H1 (cell line): ENCODE data around the gene REPIN1. TPM values are rescaled to one million over a fixed set of nuclear protein-coding genes. Genes with fewer than 3 reads are reported as not detected.

Experiments used
- CBX5 ChIP-seq: fragments of 300-800, 300-1000 bp; sonication (generic); IDR thresholded peaks from 2 replicates; pipeline ENCODE4 v1.7.1; 2016; ENCODE audit warnings: antibody characterized with exemption, low read length, low read depth
- EP300 ChIP-seq, 2 experiments: IDR thresholded peaks; 1 replicate in 1 of 2; 2 replicates in 1 of 2; pipeline ENCODE4 v1.6.1; 2011 to 2012; ENCODE audit warnings: low read depth in 2 of 2, low read length in 2 of 2, mild to moderate bottlenecking in 2 of 2, borderline replicate concordance in 1 of 2, inconsistent platforms in 1 of 2, moderate library complexity in 1 of 2
- HDAC6 ChIP-seq: IDR thresholded peaks from one replicate; pipeline ENCODE4 v1.7.1; 2012; ENCODE audit warnings: low read depth, mild to moderate bottlenecking, inconsistent platforms, low read length, moderate library complexity
- KDM5A ChIP-seq: fragments of 200-600 bp; IDR thresholded peaks from 2 replicates; pipeline ENCODE4 v1.7.1; 2012; ENCODE audit warnings: mild to moderate bottlenecking, low read length, inconsistent platforms, mixed read lengths
- RAD21 ChIP-seq, 2 experiments: IDR thresholded peaks in 1 of 2; conservative IDR thresholded peaks in 1 of 2; 2 replicates each; pipeline ENCODE4 v1.6.1; 2011; ENCODE audit warnings: low read depth in 2 of 2, low read length in 2 of 2, improper control_type of control experiment in 1 of 2, inconsistent platforms in 1 of 2, mild to moderate bottlenecking in 1 of 2, moderate library complexity in 1 of 2
- RFX5 ChIP-seq: IDR thresholded peaks from 2 replicates; pipeline ENCODE4 v1.6.1; 2011; ENCODE audit warnings: low read depth, low read length, improper control_type of control experiment, borderline replicate concordance
- TAF1 ChIP-seq: IDR thresholded peaks from 2 replicates; pipeline ENCODE4 v1.6.1; 2011; ENCODE audit warnings: mild to moderate bottlenecking, low read depth, low read length
- TEAD4 ChIP-seq: IDR thresholded peaks from 2 replicates; pipeline ENCODE4 v1.6.1; 2012; ENCODE audit warnings: low read depth, low read length, inconsistent platforms, mixed read lengths
- ZNF274 ChIP-seq: IDR thresholded peaks from 2 replicates; pipeline ENCODE4 v1.7.0; 2012; ENCODE audit warnings: low read length, borderline replicate concordance; ENCODE audit errors: extremely low read depth
- polyA plus RNA-seq, 7 experiments: library from polyadenylated mRNA; depleted of rRNA in 3 of 7; stranded (reverse) in 5 of 7; unstranded in 2 of 7; fragments of >200 nt in 5 of 7; fragments of 200-250 nt in 2 of 7; gene quantifications; 1 replicate in 5 of 7; 2 replicates in 1 of 7; 4 replicates in 1 of 7; pipeline versions ENCODE4 v1.2.1 to v1.2.3, GENCODE V29; 2011 to 2013; ENCODE audit warnings: missing spikeins in 2 of 7, mixed read lengths in 2 of 7
- total RNA-seq: library from RNA; stranded (reverse); fragmentation: NEBNext Ultra II Directional; extraction: Animal tissue kit (Norgen Biotek cat#: 25700); gene quantifications from 2 replicates; pipeline ENCODE4 v1.2.1, GENCODE V29; 2021
- TF ChIP-seq, protein P1 (sequence below): fragments of 300-600 bp; sonication (generic); IDR thresholded peaks from 2 replicates; pipeline ENCODE4 v1.7.1; 2012; ENCODE audit warnings: low read length, moderate library complexity, mild to moderate bottlenecking, inconsistent platforms; ENCODE audit not compliant: insufficient replicate concordance

REPIN1 gene
- total and polyA plus RNA-seq, 2 of the 8 experiments (the other 6 are each of a cell fraction or from before 2014, with no cell fraction given) = 98.6 to 125 TPM

DNA sequence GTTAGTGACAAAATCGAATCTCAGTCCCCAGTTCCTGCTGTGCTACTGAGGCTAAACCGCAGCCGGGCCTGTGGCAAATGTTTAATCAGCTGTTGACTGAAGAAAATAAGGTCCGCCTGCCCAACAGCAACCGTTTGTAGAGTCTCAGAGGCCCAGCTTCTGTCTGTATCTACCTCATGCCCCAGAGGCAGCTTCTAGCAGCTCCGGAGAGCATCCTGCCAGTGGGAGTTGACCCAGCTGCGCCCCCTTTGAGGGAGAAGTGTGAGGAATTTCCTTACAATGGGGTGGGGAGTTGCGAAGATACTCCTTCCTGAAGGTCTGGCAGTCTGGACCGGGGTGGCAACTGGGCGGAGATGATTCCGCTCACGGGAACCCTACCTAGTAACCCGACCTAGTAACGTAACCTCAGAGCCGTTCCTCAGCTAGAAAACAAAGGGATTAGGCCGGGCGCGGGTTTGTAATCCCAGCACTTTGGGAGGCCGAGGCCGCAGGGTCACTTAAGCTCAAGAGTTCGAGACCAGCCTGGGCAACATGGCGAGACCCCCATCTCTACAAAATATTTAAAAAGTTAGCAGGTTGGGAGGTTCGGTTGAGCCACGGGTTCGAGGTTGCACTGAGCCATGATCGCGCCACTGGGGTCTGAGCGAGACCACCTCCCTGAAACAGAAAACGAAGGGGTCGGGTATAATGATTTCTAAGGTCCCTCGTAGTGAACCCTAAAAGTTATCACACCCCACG is 9.7 kb downstream of the REPIN1 start (continued):
- TF ChIP-seq, protein P1, sequence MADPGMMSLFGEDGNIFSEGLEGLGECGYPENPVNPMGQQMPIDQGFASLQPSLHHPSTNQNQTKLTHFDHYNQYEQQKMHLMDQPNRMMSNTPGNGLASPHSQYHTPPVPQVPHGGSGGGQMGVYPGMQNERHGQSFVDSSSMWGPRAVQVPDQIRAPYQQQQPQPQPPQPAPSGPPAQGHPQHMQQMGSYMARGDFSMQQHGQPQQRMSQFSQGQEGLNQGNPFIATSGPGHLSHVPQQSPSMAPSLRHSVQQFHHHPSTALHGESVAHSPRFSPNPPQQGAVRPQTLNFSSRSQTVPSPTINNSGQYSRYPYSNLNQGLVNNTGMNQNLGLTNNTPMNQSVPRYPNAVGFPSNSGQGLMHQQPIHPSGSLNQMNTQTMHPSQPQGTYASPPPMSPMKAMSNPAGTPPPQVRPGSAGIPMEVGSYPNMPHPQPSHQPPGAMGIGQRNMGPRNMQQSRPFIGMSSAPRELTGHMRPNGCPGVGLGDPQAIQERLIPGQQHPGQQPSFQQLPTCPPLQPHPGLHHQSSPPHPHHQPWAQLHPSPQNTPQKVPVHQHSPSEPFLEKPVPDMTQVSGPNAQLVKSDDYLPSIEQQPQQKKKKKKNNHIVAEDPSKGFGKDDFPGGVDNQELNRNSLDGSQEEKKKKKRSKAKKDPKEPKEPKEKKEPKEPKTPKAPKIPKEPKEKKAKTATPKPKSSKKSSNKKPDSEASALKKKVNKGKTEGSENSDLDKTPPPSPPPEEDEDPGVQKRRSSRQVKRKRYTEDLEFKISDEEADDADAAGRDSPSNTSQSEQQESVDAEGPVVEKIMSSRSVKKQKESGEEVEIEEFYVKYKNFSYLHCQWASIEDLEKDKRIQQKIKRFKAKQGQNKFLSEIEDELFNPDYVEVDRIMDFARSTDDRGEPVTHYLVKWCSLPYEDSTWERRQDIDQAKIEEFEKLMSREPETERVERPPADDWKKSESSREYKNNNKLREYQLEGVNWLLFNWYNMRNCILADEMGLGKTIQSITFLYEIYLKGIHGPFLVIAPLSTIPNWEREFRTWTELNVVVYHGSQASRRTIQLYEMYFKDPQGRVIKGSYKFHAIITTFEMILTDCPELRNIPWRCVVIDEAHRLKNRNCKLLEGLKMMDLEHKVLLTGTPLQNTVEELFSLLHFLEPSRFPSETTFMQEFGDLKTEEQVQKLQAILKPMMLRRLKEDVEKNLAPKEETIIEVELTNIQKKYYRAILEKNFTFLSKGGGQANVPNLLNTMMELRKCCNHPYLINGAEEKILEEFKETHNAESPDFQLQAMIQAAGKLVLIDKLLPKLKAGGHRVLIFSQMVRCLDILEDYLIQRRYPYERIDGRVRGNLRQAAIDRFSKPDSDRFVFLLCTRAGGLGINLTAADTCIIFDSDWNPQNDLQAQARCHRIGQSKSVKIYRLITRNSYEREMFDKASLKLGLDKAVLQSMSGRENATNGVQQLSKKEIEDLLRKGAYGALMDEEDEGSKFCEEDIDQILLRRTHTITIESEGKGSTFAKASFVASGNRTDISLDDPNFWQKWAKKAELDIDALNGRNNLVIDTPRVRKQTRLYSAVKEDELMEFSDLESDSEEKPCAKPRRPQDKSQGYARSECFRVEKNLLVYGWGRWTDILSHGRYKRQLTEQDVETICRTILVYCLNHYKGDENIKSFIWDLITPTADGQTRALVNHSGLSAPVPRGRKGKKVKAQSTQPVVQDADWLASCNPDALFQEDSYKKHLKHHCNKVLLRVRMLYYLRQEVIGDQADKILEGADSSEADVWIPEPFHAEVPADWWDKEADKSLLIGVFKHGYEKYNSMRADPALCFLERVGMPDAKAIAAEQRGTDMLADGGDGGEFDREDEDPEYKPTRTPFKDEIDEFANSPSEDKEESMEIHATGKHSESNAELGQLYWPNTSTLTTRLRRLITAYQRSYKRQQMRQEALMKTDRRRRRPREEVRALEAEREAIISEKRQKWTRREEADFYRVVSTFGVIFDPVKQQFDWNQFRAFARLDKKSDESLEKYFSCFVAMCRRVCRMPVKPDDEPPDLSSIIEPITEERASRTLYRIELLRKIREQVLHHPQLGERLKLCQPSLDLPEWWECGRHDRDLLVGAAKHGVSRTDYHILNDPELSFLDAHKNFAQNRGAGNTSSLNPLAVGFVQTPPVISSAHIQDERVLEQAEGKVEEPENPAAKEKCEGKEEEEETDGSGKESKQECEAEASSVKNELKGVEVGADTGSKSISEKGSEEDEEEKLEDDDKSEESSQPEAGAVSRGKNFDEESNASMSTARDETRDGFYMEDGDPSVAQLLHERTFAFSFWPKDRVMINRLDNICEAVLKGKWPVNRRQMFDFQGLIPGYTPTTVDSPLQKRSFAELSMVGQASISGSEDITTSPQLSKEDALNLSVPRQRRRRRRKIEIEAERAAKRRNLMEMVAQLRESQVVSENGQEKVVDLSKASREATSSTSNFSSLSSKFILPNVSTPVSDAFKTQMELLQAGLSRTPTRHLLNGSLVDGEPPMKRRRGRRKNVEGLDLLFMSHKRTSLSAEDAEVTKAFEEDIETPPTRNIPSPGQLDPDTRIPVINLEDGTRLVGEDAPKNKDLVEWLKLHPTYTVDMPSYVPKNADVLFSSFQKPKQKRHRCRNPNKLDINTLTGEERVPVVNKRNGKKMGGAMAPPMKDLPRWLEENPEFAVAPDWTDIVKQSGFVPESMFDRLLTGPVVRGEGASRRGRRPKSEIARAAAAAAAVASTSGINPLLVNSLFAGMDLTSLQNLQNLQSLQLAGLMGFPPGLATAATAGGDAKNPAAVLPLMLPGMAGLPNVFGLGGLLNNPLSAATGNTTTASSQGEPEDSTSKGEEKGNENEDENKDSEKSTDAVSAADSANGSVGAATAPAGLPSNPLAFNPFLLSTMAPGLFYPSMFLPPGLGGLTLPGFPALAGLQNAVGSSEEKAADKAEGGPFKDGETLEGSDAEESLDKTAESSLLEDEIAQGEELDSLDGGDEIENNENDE = no peak
- TF ChIP-seq KDM5A (no peak), ZNF274 (no peak), CBX5 (no peak), RFX5 (peak; percentile 61; the same call in 1 of the 2 replicates), EP300 (IDR thresholded peaks at IDR 0.05; ENCODE audit: borderline replicate concordance in 1 of 2, low read depth in 2 of 2, low read length in 2 of 2) (peak in 1 of 2 experiments; percentile 35; a peak in 1 of 3 replicates), RAD21 (IDR thresholded peaks at IDR 0.05 in 1 of 2, conservative IDR thresholded peaks at IDR 0.05 in 1 of 2; ENCODE audit: low read depth in 2 of 2, low read length in 2 of 2) (peak; percentile 32 to 60), TAF1 (peak; percentile 65), TEAD4 (peak; percentile 77; the same call in 1 of the 2 replicates), HDAC6 (no peak)
